ENCODE results near the gene EPAS1. TPM values are rescaled to one million over a fixed set of nuclear protein-coding genes. Genes with fewer than 3 reads are reported as not detected.
A peak's percentile ranks its signal among the peaks of the same experiment; 100 is the strongest.

EPAS1 gene
- total and polyA plus RNA-seq, 2 of the 13 experiments (the other 11 are each of a cell fraction or from before 2014, with no cell fraction given) = 47.1 to 182 TPM

DNA sequence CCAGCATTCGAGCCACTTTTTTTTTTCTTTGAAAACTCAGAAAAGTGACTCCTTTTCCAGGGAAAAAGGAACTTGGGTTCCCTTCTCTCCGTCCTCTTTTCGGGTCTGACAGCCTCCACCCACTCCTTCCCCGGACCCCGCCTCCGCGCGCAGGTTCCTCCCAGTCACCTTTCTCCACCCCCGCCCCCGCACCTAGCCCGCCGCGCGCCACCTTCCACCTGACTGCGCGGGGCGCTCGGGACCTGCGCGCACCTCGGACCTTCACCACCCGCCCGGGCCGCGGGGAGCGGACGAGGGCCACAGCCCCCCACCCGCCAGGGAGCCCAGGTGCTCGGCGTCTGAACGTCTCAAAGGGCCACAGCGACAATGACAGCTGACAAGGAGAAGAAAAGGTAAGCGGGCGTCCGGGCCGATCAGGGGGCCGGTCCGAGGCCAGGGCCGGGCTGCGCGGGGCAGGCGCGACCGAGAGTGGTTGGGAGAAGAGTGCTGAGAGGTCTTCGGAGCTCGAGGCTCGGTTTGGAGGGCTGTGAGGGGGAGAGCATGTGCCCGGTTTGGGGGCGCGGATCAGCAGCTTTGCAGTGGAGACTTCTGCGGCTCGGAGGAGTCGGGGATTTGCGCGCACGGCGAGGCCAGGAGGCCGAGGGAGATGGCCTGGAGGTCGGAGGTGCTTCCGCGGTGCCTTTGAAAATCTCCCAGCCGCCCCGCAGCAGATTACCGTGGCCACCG lies 502 bp downstream of the EPAS1 start (continued):
- TF ChIP-seq ZNF574 (CRISPR knock-in tag; IDR thresholded peaks at IDR 0.05) = peak; percentile 43
- TF ChIP-seq BCL6 (CRISPR knock-in tag; IDR thresholded peaks at IDR 0.05) = no peak; the same call in 1 of the 2 replicates
- TF ChIP-seq ZNF850 (CRISPR knock-in tag; conservative IDR thresholded peaks at IDR 0.05) = no peak; the same call in 1 of the 2 replicates
- peak; percentile 71; the same call in 1 of the 2 replicates for TF ChIP-seq ZNF772 (CRISPR knock-in tag; IDR thresholded peaks at IDR 0.05)
- TF ChIP-seq ZNF142 (CRISPR knock-in tag; IDR thresholded peaks at IDR 0.05) = peak; percentile 84; the same call in 1 of the 2 replicates
- no peak for TF ChIP-seq ZNF362 (CRISPR knock-in tag; IDR thresholded peaks at IDR 0.05; ENCODE audit: borderline replicate concordance)
- TF ChIP-seq NFATC3 (CRISPR knock-in tag; IDR thresholded peaks at IDR 0.05) = no peak; the same call in 1 of the 2 replicates
- peak; percentile 67; the same call in 1 of the 2 replicates for TF ChIP-seq SIN3A (IDR thresholded peaks at IDR 0.05; ENCODE audit: borderline replicate concordance, low read depth, low read length)
- peak; percentile 89; the same call in 1 of the 2 replicates for TF ChIP-seq ZNF451 (CRISPR knock-in tag; IDR thresholded peaks at IDR 0.05)
- TF ChIP-seq IKZF4 (CRISPR knock-in tag; IDR thresholded peaks at IDR 0.05; ENCODE audit: borderline replicate concordance, low read depth, not compliant biosample characterization) = no peak
- TF ChIP-seq MTF2 (CRISPR knock-in tag; IDR thresholded peaks at IDR 0.05; ENCODE audit: borderline replicate concordance) = no peak; the same call in 1 of the 2 replicates
- no peak; the same call in 1 of the 2 replicates for TF ChIP-seq REPIN1 (CRISPR knock-in tag; IDR thresholded peaks at IDR 0.05; ENCODE audit: borderline replicate concordance, low read depth)
- no peak for TF ChIP-seq ZNF24 (IDR thresholded peaks at IDR 0.05)
- TF ChIP-seq AGO1 (IDR thresholded peaks at IDR 0.05; ENCODE audit: low read depth, low read length, poor library complexity, severe bottlenecking) = no peak
- TF ChIP-seq GABPA (IDR thresholded peaks at IDR 0.05; ENCODE audit: low read depth, low read length) = no peak
- no peak for TF ChIP-seq GABPA (CRISPR knock-in tag; IDR thresholded peaks at IDR 0.05; ENCODE audit: low read depth)
- no peak; the same call in none of the 2 replicates for TF ChIP-seq THAP11 (CRISPR knock-in tag; IDR thresholded peaks at IDR 0.05)
- TF ChIP-seq ZNF589 (CRISPR knock-in tag; conservative IDR thresholded peaks at IDR 0.05) = peak; percentile 89; the same call in 1 of the 2 replicates
- TF ChIP-seq U2AF2 (IDR thresholded peaks at IDR 0.05; ENCODE audit: low read depth, low read length) = no peak
- no peak for TF ChIP-seq ZNF382 (CRISPR knock-in tag; IDR thresholded peaks at IDR 0.05; ENCODE audit: borderline replicate concordance)
